HG02973 (cell line): ENCODE data around the gene MEG3.

Source experiments
- ATAC-seq: cut with Tn5 transposase; IDR thresholded peaks from one replicate; pipeline ENCODE4 v1.9.1; 2021; ENCODE audit warnings: moderate library complexity; ENCODE audit not compliant: unreplicated experiment

MEG3 gene

DNA sequence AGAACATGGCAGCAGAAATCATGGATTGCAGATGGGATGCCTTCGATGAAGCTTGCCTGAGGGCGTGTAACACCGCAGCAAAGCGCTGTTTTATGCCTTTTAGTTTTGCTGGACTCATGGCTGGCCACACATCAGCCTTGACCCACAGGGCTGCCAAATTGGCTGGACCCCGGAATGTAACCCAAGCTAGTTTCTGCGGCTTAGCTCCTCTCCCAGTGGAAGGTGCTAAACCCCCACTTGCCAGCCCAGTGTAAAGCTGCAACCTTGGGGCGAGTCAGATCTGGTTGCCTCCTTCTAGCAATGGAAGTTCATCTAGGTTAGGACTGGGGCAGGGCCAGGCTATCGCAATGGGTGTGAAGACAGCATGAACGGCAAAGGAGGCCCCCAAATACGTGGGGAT lies 38.3 kb downstream of the MEG3 start:
- ATAC-seq = no peak

DNA sequence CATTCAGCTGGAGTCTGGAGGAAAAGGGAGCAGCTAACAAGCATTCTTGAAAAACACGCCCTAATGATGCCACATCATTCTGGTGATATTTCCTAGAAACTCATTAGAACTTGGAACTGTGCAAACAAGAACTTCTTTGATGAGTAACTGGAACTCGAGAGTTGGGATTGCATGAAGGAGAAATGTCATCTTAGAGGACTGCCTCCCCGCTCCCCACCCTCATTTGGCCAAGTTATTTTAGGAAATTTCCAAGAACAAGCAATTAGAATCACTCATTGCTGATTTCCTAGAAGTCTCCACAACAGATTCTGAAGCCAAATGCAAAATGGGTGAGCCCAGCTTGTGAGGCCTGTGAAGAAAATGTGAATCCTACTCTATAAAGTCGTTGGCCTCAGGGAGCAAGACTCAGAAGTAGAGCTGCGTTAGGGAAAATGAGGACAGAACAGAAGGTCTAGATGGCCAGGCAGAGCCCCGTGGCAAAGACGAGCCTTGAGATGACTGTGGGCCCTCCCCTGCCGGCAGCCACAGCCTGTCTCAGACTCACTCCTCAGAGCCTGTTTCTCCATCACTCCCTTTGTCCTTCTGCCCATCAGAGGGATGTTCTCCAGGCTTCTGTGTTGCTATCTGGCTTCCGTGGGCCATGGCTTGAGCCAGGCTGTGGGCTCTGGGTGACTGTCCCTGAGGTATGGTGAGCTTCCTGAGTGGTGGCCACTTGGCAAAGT lies 39.2 kb downstream of the MEG3 start:
- ATAC-seq = no peak

DNA sequence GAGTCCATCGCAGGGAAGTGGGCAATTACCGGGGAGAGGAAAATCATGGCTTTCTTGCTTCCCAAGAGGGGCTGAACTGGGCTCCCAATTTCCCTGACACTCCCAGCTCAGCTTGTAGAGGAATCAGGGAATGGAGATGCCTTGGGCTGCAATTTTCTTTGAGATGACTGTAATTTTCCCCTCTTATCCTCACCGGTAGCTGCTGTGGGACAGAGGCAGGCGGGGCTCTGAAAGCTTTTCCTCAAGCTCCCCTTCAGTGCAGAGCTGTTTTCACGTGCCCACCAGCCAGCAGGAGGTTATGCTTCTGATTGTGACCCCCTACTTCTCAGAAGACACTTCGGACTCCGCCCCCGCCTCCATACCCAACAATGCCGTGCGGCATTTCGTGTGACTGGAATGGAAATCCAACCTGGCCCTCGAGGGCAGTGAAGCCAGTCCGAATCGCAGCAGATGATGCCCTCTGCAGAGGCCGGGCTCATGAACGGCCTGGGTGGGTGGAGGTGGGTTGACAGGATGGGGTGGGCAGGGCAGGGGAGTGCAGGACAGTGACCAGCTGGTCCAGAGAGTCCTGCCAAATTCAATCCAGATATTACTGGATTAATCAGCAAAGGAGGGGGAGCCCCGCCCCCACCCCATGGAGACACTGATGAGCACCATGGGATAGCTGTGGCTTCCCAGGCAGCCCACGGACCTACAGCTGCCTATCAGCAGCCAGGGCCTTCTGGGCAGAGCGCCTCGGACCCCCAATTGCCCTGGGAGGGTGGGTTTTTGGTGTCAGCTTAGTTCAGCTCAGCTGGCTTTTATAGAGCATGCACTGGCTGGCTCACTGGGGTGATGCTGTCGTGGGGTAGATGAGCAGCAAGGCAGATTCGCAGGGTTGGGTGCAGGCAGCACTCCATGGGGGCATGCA lies 40.0 kb downstream of the MEG3 start:
- ATAC-seq = no peak

- ATAC-seq = no peak
These were observed 41.0 kb downstream of the MEG3 start for GRCh38 chr14:100866666-100867630.

- no peak for ATAC-seq
These were observed 41.9 kb downstream of the MEG3 start for GRCh38 chr14:100867631-100868315.

GRCh38 chr14:100868621-100869370 lies 42.9 kb downstream of the MEG3 start:
- no peak for ATAC-seq

GRCh38 chr14:100871234-100872186 lies 45.6 kb downstream of the MEG3 start:
- no peak for ATAC-seq

DNA sequence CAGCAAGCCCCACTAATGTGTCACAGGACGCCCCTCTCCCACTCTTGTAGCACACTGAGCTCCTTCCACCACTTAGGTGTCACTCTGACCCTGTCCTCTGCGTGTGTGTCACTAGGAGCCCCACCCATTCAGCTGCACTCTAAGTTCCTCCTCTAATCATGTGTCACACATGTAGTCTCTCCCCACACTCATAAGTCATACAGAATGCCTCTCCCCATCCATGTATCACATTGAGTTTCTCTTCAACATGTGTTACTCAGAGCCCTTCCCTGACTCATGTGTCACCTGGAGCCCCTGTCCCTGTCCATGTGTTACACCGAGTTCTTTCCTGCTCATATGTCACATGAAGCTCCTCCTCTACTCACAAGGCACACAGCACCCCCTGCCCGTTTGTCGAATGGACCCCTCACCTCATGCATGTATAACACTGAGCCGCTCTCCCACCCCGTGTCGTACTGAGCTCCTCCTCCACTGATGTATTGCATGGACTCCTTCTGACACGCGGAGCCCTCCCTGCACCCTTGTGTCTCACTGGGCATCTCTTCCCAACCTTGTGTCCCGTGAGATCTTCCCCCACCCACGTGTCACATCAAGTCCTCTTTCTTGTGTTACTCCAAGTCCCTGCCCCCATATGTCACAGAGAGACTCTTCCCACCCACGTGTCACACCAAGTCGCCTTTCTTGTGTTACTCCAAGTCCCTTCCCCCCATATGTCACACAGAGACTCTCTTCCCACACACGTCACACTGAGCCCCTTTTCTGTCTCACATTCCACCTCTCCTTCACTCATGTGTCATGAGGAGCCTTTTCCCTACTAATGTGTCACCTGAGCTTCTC lies 46.6 kb downstream of the MEG3 start:
- ATAC-seq = no peak

- ATAC-seq = no peak
These were observed 47.2 kb downstream of the MEG3 start for GRCh38 chr14:100873096-100873482.

GRCh38 chr14:100874051-100874410 lies 48.1 kb downstream of the MEG3 start:
- no peak for ATAC-seq

DNA sequence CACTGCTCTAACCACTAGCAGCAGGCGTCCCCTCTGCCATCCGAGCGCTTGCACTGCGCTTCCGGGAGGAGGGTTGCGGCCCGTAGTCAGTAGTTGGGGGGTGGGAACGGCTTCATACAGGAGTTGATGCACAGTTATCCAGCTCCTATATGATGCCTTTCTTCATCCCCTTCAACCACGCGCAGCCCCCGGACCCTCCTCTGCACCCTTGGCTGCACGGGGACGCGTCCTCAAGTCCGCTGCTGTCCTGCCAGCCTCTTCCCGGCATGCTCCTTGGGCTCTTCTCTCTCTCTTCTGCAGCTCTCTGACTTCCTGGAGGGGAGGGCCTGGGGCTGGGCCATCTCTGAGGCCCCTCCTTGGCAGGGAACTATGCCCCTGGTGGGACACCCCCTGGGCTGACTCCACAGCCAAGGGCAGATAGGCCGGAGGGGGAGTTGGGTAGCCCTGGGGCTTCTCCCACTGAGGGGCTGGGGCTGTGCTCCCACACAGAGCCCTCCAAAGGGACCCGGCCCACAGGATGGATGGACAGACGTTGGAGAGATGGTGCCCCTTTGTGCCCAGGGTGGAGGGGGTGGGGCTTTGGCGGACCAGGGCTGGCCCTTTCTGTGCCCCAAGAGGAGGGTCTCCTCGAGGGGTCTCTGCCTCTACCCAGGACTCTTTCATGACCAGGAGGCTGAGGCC lies 48.6 kb downstream of the MEG3 start:
- ATAC-seq = no peak

GRCh38 chr14:100875126-100875525 lies 49.2 kb downstream of the MEG3 start:
- no peak for ATAC-seq

- ATAC-seq = no peak
These were observed 50.1 kb downstream of the MEG3 start for GRCh38 chr14:100875861-100876590.

DNA sequence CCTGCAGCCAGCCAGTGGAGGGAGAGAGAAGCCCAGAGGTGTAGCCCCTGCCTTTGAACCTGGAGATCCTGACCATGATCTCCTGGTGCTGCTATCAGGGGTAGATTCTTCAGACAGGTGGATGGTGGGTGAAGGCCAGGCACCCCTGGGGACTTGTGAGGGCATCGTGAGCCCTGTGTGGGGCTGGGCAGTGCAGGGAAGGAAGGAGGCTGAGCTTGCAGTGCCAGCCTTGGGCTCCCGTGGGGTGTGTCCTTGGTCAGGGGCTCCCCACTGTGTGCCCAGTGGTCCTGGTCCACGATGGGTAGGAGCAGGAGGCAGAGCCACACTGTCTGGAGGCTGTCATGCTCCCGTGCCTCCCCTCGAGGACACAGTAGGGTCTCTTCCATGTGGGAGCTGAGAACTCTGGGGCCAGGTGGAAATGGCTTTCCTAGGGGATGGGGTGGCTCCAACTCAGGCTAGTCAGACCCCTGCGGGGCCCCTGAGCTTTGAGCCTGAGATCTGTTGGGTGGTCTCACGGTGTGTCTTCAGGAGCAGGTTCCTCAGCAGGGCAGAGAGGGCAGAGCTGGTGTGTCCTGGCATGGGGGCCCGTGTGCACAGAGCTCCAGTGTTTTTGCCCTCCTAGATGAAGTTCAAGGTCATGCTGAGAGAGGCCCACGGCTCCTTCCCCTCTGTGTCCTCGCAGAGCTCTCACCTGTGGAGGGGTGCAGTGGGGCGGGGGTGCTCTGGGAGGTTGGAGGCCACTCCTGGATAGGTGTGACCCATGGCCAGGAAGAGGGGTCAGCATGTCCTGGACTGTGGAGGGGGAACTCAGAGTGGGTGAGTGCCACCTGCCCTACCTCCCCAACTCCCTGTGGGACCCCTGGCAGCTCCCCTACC lies 52.6 kb downstream of the MEG3 start:
- ATAC-seq = no peak

GRCh38 chr14:100879194-100879593 lies 53.3 kb downstream of the MEG3 start:
- no peak for ATAC-seq

DNA sequence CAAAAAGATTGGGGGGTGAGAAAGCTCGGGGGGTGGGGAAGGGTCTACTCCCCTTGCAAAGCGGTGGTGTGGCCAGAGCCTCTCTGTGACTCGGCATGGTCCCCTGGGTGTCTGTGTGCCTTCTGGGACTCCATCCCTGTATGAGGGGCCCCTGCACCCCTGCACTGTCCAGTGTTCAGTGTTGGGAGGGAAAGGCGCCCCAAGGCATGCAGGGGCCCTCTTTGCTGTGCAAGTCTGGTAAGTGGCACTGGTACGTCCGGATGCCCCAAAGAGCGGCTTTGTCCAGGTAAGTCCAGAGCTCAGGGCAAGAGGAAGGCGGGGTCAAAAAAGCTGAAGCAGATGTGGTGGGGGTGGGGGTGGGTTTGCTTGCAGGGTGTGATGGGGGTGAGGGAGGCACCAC lies 53.9 kb downstream of the MEG3 start:
- no peak for ATAC-seq
